Esophagus (tissue), 2 donors: ENCODE results near the gene HRC. TPM values are rescaled to one million over a fixed set of nuclear protein-coding genes. Genes with fewer than 3 reads are reported as not detected.

ENCODE experiments used
- H3K27ac ChIP-seq, 2 donors: one replicate each; pipeline ENCODE4 v1.5.1; 2013; ENCODE audit warnings: low read depth in 2 of 2, mild to moderate bottlenecking in 2 of 2, inconsistent platforms in 1 of 2, low read length in 1 of 2, moderate library complexity in 1 of 2
- H3K27me3 ChIP-seq, 2 donors: one replicate each; pipeline ENCODE4 v1.6.1; 2013; ENCODE audit warnings: low read length in 2 of 2, control low read depth in 1 of 2, mild to moderate bottlenecking in 1 of 2; ENCODE audit not compliant: insufficient read depth in 2 of 2, control insufficient read depth in 1 of 2
- H3K36me3 ChIP-seq, 2 donors: one replicate each; pipeline ENCODE4 v1.6.1; 2013; ENCODE audit warnings: low read length in 1 of 2; ENCODE audit not compliant: control insufficient read depth in 2 of 2, insufficient read depth in 2 of 2
- H3K4me1 ChIP-seq, 2 donors: one replicate each; pipeline ENCODE4 v1.6.1; 2013; ENCODE audit warnings: low read length in 1 of 2; ENCODE audit not compliant: control insufficient read depth in 2 of 2, insufficient read depth in 2 of 2
- H3K4me3 ChIP-seq, 2 donors: one replicate each; pipeline ENCODE4 v1.5.1; 2013; ENCODE audit warnings: low read length in 2 of 2, mild to moderate bottlenecking in 2 of 2, low read depth in 1 of 2, moderate library complexity in 1 of 2
- H3K9me3 ChIP-seq, 2 donors: one replicate each; pipeline ENCODE4 v1.6.1; 2013; ENCODE audit warnings: mild to moderate bottlenecking in 2 of 2, low read depth in 1 of 2, low read length in 1 of 2, moderate library complexity in 1 of 2; ENCODE audit not compliant: control insufficient read depth in 2 of 2, insufficient read depth in 1 of 2
- WGBS, 2 donors: extraction: QIAGEN DNeasy Blood & Tissue Kit; methylation state at CpG; one replicate each; pipeline ENCODE4 v1.1.7; 2013; 5-methylcytosine and 5-hydroxymethylcytosine counted together
- polyA plus RNA-seq, 2 donors: library from polyadenylated mRNA; stranded (reverse); fragments of 200-250 nt; gene quantifications; one replicate each; pipeline ENCODE4 v1.2.3, GENCODE V29; 2013
- donor health status: healthy with polysubstance abuse.
- donor health status: Bipolar disorder and iron deficiency.

The HRC gene
- polyA plus RNA-seq, 2 donors, result 0.39 to 0.65 TPM

DNA sequence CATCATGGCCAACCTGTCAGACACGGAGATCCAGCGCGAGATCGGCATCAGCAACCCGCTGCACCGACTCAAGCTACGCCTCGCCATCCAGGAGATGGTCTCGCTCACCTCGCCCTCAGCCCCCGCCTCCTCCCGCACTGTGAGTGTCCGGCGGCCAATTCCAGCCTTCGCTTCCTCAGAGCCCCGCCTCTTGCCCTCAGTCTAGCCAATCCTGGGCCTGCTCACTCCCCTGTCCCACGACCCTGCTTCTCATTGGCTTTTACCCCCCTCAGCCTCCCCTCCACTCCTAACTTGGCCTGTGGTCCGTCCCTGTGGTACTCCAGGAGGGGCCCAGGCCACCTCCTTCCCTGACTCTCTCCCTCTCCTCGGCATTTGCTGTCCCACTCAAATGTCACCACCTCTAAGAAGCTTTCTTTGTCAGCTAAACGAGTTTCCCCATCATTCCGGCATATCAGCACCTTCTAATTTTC, 12.3 kb downstream of the HRC start:
- Histone ChIP-seq H3K9me3 (no peaks in the 10 kb centered on the region), H3K36me3 (no peaks in the 10 kb centered on the region), H3K4me3 (peak overlapping the region; percentile 24 to 35), H3K27ac (no peak overlapping the region), H3K27me3 (no peaks in the 10 kb centered on the region), H3K4me1 (peaks cover 0 to 15% of the 10 kb centered on the region in 2 donors)
- 4 to 5% methylated on average over 21 of the region's 21 CpGs for WGBS, 2 donors

DNA sequence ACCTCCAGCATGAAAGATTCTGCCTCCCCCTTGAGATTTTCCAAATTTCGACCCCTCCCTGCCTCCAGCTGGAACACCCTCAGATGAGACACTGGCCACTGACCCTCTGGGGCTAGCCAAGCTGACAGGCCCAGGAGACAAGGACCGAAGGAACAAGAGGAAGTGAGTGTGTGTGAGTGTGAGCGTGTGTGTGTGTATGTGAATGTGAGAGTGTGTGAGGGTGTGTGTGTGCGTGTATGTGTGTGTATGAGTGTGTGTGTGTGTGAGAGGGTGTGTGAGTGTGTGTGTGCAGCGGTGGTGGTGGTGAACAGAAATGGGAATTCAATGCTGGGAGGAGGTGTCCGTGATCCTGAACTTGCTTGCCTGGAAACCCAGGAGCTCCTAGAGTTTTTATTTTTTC, 13.8 kb downstream of the HRC start:
- Histone ChIP-seq H3K4me1 (peaks cover 0 to 14% of the 10 kb centered on the region in 2 donors), H3K27ac (no peak overlapping the region), H3K4me3 (no peak overlapping the region), H3K27me3 (no peaks in the 10 kb centered on the region), H3K9me3 (no peaks in the 10 kb centered on the region), H3K36me3 (no peaks in the 10 kb centered on the region)
- 80 to 83% methylated on average over 6 of the region's 6 CpGs for WGBS, 2 donors

GRCh38 chr19:49140951-49141350, 14.2 kb downstream of the HRC start:
- 76 to 92% methylated on average over 7 of the region's 7 CpGs for WGBS, 2 donors
- no peaks in the 10 kb centered on the region for H3K36me3 ChIP-seq
- H3K4me1 ChIP-seq, result peaks cover 0 to 10% of the 10 kb centered on the region in 2 donors
- no peaks in the 10 kb centered on the region for H3K27me3 ChIP-seq
- no peaks in the 10 kb centered on the region for H3K9me3 ChIP-seq
- H3K27ac ChIP-seq, result no peak overlapping the region
- H3K4me3 ChIP-seq, result no peak overlapping the region

- H3K27me3 ChIP-seq, result no peaks in the 10 kb centered on the region
- WGBS, 2 donors, result 66 to 76% methylated on average over 10 of the region's 10 CpGs
- H3K9me3 ChIP-seq, result no peaks in the 10 kb centered on the region
- H3K4me3 ChIP-seq, result no peak overlapping the region
- peak overlapping the region; percentile 30 to 61 for H3K27ac ChIP-seq
- peaks cover 4 to 7% of the 10 kb centered on the region in 2 donors for H3K4me1 ChIP-seq
- no peaks in the 10 kb centered on the region for H3K36me3 ChIP-seq
Measured at GRCh38 chr19:49136771-49137171, 18.4 kb downstream of the HRC start.

DNA sequence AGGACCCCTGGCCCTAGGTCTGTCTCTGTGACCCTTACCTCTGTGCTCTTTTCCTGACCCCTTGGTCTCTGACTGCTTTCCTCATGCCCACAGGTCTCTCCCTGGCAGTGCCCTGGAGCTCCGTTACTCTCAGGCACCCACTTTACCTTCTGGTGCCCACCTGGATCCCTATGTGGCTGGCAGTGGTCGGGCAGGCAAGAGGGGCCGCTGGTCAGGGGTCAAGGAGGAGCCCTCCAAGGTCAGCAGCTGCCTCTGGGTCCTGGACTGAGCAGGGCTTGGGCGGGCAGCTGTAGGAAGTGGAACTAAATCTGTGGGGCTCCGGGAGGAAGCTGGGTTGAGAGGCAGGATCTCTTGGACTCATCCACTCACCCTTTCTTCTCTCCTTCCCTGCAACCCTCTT, 19.5 kb downstream of the HRC start:
- Histone ChIP-seq H3K9me3 (no peaks in the 10 kb centered on the region), H3K4me1 (peaks cover 4 to 7% of the 10 kb centered on the region in 2 donors), H3K4me3 (no peak overlapping the region), H3K27me3 (no peaks in the 10 kb centered on the region), H3K36me3 (no peaks in the 10 kb centered on the region), H3K27ac (peak overlapping the region; percentile 56 to 59)
- 83 to 87% methylated on average over 5 of the region's 5 CpGs for WGBS, 2 donors

GRCh38 chr19:49133621-49134454, 21.4 kb downstream of the HRC start:
- no peaks in the 10 kb centered on the region for H3K27me3 ChIP-seq
- H3K9me3 ChIP-seq, result no peaks in the 10 kb centered on the region
- peak overlapping the region; percentile 11 to 54 for H3K27ac ChIP-seq
- H3K4me3 ChIP-seq, result peak overlapping the region in 1 of 2 donors; percentile 26
- H3K36me3 ChIP-seq, result peaks cover 0 to 6% of the 10 kb centered on the region in 2 donors
- 37 to 54% methylated on average over 42 of the region's 42 CpGs for WGBS, 2 donors
- H3K4me1 ChIP-seq, result peaks cover 4 to 7% of the 10 kb centered on the region in 2 donors

DNA sequence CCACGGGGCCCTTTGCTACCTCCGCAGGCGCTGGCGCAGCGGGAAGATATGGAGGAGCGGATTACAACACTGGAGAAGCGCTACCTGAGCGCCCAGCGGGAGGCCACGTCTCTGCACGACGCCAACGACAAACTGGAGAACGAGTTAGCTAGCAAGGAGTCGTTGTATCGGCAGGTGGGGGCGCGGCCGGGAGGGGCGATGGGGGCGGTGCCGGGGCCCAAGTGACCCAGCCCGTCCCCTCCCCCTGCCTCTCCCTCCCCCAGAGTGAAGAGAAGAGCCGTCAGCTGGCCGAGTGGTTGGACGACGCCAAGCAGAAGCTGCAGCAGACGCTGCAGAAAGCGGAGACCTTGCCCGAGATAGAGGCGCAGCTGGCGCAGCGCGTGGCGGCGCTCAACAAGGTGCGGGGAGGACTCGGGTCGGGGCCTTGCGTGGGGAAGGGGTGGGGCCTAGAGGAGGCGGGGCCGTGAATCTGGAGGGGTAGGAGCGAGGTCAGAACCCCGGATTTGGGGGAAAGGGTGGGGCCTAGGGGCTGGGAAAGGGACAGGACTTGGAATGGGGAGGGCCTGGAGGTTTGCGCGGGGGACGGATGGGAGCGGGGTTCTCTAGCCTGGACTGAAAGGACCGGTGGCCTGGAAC, 22.1 kb downstream of the HRC start:
- H3K4me1 ChIP-seq, result peaks cover 6 to 11% of the 10 kb centered on the region in 2 donors
- peak overlapping the region; percentile 16 to 26 for H3K4me3 ChIP-seq
- no peaks in the 10 kb centered on the region for H3K9me3 ChIP-seq
- H3K27ac ChIP-seq, result peak overlapping the region; percentile 11 to 63
- H3K27me3 ChIP-seq, result no peaks in the 10 kb centered on the region
- 24 to 29% methylated on average over 45 to 49 of the region's 49 CpGs for WGBS, 2 donors
- H3K36me3 ChIP-seq, result peaks cover 0 to 6% of the 10 kb centered on the region in 2 donors

GRCh38 chr19:49130325-49130724, 24.9 kb downstream of the HRC start:
- no peak overlapping the region for H3K4me3 ChIP-seq
- peaks cover 3 to 10% of the 10 kb centered on the region in 2 donors for H3K4me1 ChIP-seq
- WGBS, 2 donors, result 86 to 94% methylated on average over 24 of the region's 24 CpGs
- peaks cover 0 to 6% of the 10 kb centered on the region in 2 donors for H3K36me3 ChIP-seq
- H3K27me3 ChIP-seq, result no peaks in the 10 kb centered on the region
- H3K27ac ChIP-seq, result no peak overlapping the region
- H3K9me3 ChIP-seq, result no peaks in the 10 kb centered on the region

GRCh38 chr19:49129238-49129583, 26.0 kb downstream of the HRC start:
- Histone ChIP-seq H3K9me3 (no peaks in the 10 kb centered on the region), H3K4me1 (peaks cover 3 to 13% of the 10 kb centered on the region in 2 donors), H3K27me3 (no peaks in the 10 kb centered on the region), H3K36me3 (peaks cover 0 to 6% of the 10 kb centered on the region in 2 donors), H3K27ac (no peak overlapping the region), H3K4me3 (no peak overlapping the region)
- WGBS, 2 donors, result 54 to 66% methylated on average over 16 of the region's 16 CpGs
